Gastroesophageal sphincter (tissue), 3 donors: Measurements from ENCODE around the gene EFHC2.

ENCODE experiments used
- CTCF ChIP-seq, 4 experiments: fragments of 200-600 bp in 2 of 4; fragments of 450-650 bp in 2 of 4; sonication (generic) in 1 of 4; IDR thresholded peaks; one replicate each; pipeline ENCODE4 v1.5.1; 2017 to 2019; ENCODE audit warnings: antibody characterized with exemption in 4 of 4, mild to moderate bottlenecking in 2 of 4, moderate library complexity in 2 of 4
- POLR2AphosphoS5 ChIP-seq: sonication (generic); formaldehyde crosslinking; IDR thresholded peaks from one replicate; pipeline ENCODE4 v1.6.1; 2017; ENCODE audit warnings: antibody characterized with exemption

DNA sequence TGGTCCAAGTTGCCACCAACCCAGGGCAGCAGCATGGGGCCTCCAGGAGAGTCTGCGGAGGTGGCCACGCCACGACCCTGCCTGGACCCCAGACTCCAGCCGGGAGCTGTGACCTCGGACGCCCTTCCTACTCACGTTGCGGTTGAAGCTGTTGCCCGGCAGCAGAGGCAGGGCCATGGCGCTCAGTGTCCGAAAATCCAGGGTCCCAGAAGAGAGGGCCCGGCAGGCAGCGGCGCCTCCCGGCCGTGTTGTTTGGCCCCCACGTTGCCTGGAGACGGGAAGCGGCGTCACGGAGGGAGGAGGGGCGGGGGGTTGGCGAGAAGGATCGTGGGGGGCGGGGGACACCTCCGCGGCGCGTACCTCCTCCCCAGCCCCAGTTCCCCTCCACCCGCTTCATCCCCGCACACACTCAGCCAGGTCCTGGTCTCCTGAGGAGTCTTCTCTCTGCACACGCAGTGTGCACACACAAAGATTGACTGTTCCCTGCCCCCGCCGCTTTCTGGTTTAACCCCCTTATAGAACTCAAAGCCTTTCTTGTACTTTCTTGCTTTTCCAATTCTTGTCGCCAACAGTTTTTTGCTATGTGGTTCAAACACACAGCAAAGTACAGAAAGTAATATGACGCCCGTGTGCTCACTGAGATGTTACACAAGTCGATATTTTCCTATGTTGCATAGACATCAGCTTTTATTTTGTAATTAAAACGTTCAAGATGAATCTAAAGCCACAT lies at the start of gene EFHC2:
- no peak for TF ChIP-seq CTCF (IDR thresholded peaks at IDR 0.05)
- TF ChIP-seq POLR2AphosphoS5: no peak
